ENCODE measurements around the gene C17orf67.
"Not testable (repeated sequence)": the region's sequence is repeated elsewhere in the genome, so short reads cannot be mapped to it uniquely, and the experiment has no call there.

C17orf67 gene

DNA sequence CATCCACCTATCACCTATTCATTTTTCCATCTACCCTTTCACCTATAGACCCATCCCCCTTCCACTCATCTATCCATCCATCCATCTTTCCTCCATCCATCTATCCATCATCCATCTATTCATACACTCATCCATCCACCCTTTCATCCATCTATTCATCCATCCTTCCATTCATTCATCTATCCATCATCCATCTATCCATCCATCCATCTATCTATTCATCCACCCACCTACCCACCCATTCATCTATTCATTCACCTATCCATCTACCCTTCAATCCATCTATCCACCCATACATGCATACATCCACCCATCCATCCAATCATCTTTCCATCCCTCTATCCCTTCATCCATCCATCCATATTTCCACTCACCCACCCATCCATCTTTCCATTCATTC, 63.3 kb downstream of the C17orf67 start:
- DNase-seq (ENCODE audit: insufficient read length) (no peak), FAIRE-seq (no peak)
- no peak for TF ChIP-seq TAF1 (IDR thresholded peaks at IDR 0.05; ENCODE audit: borderline replicate concordance, low read depth, low read length)
- no peak for TF ChIP-seq POLR2A (IDR thresholded peaks at IDR 0.05; ENCODE audit: low read depth, low read length)
- no peak for TF ChIP-seq POLR2AphosphoS5 (IDR thresholded peaks at IDR 0.05; ENCODE audit: low read depth, low read length)

DNA sequence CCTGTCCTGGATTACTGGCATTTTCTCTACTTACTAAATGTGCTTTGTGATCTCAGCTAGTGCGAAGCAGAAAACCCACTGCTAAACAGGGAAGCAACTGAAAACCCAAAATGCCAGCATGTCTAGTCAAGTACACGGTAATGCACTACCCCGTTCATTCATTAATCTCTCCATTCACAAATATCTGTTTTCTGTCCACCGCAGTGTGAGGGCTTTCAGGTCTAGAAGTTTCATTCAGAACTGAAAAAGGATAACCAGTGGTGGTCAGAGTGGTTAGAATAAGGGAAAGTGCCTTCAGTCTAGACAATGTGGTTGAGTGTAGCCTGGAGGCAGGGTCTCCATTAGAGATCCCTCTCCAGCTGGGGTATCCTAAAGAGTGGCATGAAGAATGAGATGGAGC, 68.3 kb downstream of the C17orf67 start:
- TF ChIP-seq POLR2AphosphoS5 (IDR thresholded peaks at IDR 0.05; ENCODE audit: low read depth, low read length) = no peak
- TF ChIP-seq TAF1 (IDR thresholded peaks at IDR 0.05; ENCODE audit: borderline replicate concordance, low read depth, low read length) = no peak
- TF ChIP-seq POLR2A (IDR thresholded peaks at IDR 0.05; ENCODE audit: low read depth, low read length) = no peak
- no peak for DNase-seq (ENCODE audit: insufficient read length)
- no peak for FAIRE-seq

DNA sequence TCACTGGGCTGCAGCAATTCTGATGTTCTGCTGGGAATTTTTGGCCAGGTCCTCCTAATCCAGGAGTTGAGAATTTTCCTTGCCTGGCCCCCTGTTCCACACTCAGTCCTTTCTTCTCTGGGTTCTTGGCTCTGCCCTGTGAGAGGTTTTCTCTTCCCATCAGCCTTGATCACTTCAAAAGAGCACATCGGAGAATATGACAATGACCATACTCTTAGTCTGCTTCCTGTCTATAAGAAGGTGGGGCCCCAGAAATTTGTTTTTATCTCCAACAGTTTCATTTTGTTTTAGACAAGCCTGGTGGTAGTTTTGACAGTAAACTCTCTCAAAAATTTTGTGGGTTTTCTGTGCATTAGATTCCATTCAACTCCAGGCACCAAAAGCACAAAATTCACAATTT, 70.7 kb downstream of the C17orf67 start:
- DNase-seq (ENCODE audit: insufficient read length) (no peak), FAIRE-seq (no peak)
- TF ChIP-seq POLR2AphosphoS5 (IDR thresholded peaks at IDR 0.05; ENCODE audit: low read depth, low read length) (no peak), POLR2A (IDR thresholded peaks at IDR 0.05; ENCODE audit: low read depth, low read length) (no peak), TAF1 (IDR thresholded peaks at IDR 0.05; ENCODE audit: borderline replicate concordance, low read depth, low read length) (no peak)

DNA sequence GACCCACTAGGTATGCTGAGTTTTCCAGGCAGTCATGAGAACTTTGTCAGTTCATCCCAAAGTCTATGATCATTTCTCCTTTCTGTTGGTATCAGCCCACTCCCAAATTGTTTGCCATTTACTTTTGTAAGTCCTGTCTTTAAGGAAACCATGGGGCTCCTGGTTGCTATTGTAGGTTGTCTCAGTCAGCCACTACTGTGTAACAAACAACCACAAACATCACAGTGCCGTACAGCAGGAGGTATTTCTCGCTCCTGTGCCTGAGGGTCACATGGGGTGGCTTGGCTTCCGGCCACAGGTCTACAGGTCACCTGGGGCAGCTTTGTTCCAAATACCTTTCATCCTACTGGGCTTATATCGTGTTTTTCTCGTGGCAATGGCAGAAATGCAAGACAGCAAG, 71.6 kb downstream of the C17orf67 start:
- FAIRE-seq = no peak

DNA sequence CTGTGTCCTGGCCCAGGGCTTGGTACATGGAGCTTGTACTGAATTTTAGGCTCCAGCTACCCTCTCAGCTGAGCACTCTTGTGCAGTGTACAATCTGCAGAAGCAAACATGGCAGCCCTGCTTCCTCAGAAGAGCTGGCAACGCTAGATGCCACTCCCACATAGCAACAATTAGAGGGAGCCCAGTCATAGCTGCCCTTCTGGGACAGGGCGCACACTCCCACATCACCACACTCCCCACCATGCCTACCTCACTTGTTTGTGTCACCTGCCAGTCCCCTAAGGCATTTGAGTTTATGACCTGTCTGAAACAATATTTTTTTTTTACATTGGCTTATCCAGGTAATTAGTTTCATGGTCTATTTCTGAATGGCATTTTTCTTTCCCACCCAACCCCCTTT, 72.3 kb downstream of the C17orf67 start:
- DNase-seq (ENCODE audit: insufficient read length) = no peak
- TF ChIP-seq TAF1 (IDR thresholded peaks at IDR 0.05; ENCODE audit: borderline replicate concordance, low read depth, low read length) = no peak
- TF ChIP-seq POLR2A (IDR thresholded peaks at IDR 0.05; ENCODE audit: low read depth, low read length) = no peak
- no peak for TF ChIP-seq POLR2AphosphoS5 (IDR thresholded peaks at IDR 0.05; ENCODE audit: low read depth, low read length)
- no peak for FAIRE-seq

More for the DNA sequence above, 71.6 kb downstream of the C17orf67 start:
- DNase-seq (ENCODE audit: insufficient read length) = no peak
- TF ChIP-seq POLR2A (IDR thresholded peaks at IDR 0.05; ENCODE audit: low read depth, low read length) (no peak), TAF1 (IDR thresholded peaks at IDR 0.05; ENCODE audit: borderline replicate concordance, low read depth, low read length) (no peak), POLR2AphosphoS5 (IDR thresholded peaks at IDR 0.05; ENCODE audit: low read depth, low read length) (no peak)

DNA sequence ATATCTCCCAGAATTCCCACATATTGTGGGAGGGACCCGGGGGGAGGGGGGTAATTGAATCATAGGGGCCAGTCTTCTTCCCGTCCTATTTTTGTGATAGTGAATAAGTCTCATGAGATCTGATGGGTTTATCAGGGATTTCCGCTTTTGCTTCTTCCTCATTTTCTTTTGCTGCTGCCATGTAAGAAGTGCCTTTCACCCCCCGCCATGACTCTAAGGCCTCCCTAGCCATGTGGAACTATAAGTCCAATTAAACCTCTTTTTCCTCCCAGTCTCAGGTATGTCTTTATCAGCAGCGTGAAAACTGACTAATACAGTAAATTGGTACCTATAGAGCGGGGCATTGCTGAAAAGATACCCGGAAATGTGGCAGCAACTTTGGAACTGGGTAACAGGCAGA, 76.1 kb downstream of the C17orf67 start:
- FAIRE-seq; DNase-seq (ENCODE audit: insufficient read length): not testable (repeated sequence)

DNA sequence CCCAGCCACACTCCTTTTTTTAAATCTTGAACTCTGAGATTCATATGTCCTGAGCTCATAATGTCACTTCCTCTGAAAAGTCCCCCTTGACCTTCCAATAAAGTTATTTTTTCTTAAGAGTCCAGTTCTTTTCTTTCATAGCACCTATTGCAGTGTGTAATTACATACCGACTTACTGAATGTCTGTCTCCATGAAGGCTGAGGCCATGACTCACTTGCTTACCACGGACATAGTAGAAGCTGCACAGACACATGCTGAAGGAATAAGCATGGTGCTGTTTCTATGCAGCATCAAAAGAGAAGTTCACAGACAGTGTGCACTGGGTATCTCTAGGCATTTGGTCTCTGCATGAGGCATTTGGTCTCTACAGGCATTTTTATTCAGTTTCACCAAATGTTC, 77.2 kb downstream of the C17orf67 start:
- no peak for FAIRE-seq
- DNase-seq (ENCODE audit: insufficient read length) = no peak

DNA sequence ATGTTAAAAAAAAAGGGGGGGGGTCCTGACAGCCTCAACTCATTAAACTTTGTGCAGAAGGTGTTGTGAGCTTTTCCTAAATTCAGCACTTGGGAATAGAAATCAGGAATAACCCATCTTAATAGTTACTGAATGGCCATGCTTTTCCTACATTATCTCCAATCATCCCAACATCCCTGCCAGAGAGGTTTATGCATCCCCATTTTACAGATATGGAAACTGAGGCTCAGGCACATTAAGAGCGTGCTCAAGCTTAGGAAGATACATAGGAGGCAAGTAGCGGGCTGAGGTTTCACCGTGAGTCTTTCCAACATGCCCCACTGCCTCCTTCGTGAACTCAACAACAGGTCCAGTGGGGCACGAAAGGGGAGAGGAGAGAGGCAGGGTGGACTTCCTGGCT, 78.4 kb downstream of the C17orf67 start:
- FAIRE-seq (no peak), DNase-seq (ENCODE audit: insufficient read length) (no peak)
- TF ChIP-seq TAF1 (IDR thresholded peaks at IDR 0.05; ENCODE audit: borderline replicate concordance, low read depth, low read length) (no peak), POLR2A (IDR thresholded peaks at IDR 0.05; ENCODE audit: low read depth, low read length) (no peak), POLR2AphosphoS5 (IDR thresholded peaks at IDR 0.05; ENCODE audit: low read depth, low read length) (no peak)

More for the DNA sequence above, 77.2 kb downstream of the C17orf67 start:
- TF ChIP-seq POLR2A (IDR thresholded peaks at IDR 0.05; ENCODE audit: low read depth, low read length) (no peak), POLR2AphosphoS5 (IDR thresholded peaks at IDR 0.05; ENCODE audit: low read depth, low read length) (no peak), TAF1 (IDR thresholded peaks at IDR 0.05; ENCODE audit: borderline replicate concordance, low read depth, low read length) (no peak)

DNA sequence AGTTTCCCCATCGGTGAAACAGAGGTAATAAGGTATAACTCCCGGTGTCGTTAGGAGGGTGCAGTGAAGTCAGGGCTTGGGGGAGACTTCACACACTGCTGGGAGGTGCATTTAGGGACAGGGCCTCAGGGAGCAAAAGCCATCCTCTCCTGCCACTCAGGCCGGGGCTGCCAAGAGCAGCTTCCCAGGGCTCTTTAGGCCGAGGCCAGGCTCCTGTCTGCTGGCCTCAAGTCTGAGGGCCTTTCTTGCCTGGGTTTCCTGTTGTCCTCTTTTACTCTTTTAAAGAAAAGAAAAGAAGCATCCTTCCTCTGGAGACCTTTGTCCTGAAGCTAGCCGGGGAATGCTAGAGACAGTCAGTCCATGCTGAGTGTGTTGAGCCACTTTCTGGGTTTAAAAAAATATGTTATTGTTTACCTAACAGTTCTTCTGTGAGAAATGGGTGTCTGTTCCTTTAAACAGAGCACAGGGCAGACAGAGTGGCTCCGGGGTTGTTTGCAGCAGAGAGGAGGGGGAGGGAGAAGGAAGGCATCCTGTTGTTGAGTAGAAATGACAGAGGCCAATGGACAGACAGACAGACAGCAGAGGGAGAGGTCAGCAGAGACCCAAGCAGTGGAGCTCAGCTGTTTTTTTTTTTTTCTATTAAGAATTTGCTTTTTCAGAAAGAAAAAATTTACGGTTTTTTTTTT, 79.1 kb downstream of the C17orf67 start:
- TF ChIP-seq POLR2A (IDR thresholded peaks at IDR 0.05; ENCODE audit: low read depth, low read length) (no peak), TAF1 (IDR thresholded peaks at IDR 0.05; ENCODE audit: borderline replicate concordance, low read depth, low read length) (no peak), POLR2AphosphoS5 (IDR thresholded peaks at IDR 0.05; ENCODE audit: low read depth, low read length) (no peak)
- FAIRE-seq = no peak

DNA sequence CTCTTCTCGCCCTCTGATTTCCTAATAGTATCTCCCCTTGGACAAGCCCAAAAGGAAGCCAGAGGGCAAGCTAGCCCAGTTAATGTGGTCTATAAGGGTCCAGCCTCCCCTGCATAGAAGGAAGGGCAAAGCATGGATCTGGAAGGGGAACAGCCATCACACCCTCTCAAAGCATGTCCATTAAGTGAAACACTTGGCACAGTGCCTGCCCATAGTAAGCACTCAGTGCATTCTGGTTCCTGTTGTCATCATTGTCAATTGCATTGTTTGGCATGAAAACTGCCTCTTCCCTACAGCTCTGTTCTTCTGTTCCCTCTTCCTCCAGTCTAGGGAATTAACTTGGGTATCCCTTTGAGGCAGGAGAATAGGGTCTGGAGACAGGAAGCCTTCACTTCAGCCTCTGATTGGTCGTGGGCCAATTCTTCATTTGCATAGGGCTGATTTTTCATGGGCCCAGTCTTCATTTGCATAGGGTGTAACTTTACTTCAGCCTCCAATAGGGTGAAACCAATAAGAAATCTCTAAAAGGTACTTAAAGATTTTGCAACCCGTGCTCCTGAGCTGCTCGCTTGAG, 81.4 kb downstream of the C17orf67 start:
- FAIRE-seq (no peak), DNase-seq (ENCODE audit: insufficient read length) (no peak)

More for the DNA sequence above, 79.1 kb downstream of the C17orf67 start:
- DNase-seq (ENCODE audit: insufficient read length) = no peak

DNA sequence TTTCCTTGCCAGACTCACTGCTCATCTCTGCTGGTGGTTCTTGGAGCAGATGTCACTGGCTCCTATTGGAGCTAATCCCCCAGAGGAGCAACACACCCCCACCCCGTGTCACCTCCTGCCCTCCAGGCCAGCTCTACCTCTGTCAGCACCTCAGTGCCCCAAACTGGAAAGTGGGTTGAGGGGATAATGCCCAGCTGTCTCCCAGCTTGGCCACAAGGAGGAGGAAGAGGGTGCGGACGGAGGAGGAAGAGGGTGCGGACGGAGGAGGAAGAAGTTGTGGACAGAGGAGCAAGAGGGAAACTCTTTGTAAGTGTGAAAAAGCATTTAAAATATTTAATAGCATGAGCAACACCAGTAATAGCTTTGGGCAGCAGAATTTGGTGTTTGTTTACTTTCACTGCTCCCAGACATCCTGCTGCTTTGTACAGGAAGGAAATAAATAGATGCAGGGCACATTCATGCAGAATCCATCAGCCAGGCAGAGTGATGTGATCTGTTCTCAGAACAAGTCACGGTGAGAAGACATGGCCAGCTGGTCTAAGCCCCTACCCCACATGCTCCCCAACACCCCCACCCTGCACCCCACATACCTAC, 82.5 kb downstream of the C17orf67 start:
- no peak for FAIRE-seq
- no peak for DNase-seq (ENCODE audit: insufficient read length)
- TF ChIP-seq POLR2AphosphoS5 (IDR thresholded peaks at IDR 0.05; ENCODE audit: low read depth, low read length) = no peak

More for the DNA sequence above, 81.4 kb downstream of the C17orf67 start:
- no peak for TF ChIP-seq POLR2A (IDR thresholded peaks at IDR 0.05; ENCODE audit: low read depth, low read length)
- TF ChIP-seq POLR2AphosphoS5 (IDR thresholded peaks at IDR 0.05; ENCODE audit: low read depth, low read length) = no peak
- no peak for TF ChIP-seq TAF1 (IDR thresholded peaks at IDR 0.05; ENCODE audit: borderline replicate concordance, low read depth, low read length)

DNA sequence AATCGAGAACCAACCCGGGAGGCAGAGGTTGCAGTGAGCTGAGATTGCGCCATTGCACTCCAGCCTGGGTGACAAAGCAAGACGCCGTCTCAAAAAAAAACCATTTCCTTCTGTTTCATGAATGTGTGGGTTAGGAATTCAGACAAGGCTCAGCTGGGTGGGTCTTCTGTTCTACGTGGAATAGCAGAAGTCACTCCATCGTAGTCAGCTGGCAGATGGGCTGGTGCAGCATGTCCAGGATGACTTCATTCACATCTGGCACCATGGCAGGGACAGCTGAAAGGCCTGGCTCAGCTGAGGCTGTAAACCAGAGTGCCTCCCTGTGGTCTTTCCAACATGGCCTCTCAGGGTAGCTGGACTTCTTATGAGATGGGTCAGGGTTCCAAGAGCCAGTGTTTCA, 89.0 kb downstream of the C17orf67 start:
- no peak for TF ChIP-seq TAF1 (IDR thresholded peaks at IDR 0.05; ENCODE audit: borderline replicate concordance, low read depth, low read length)
- TF ChIP-seq POLR2A (IDR thresholded peaks at IDR 0.05; ENCODE audit: low read depth, low read length) = no peak
- TF ChIP-seq POLR2AphosphoS5 (IDR thresholded peaks at IDR 0.05; ENCODE audit: low read depth, low read length) = no peak
- no peak for DNase-seq (ENCODE audit: insufficient read length)
- FAIRE-seq = no peak

Measured in GM12892 (cell line).